ENCODE measurements around the gene TRAPPC5. TPM values are rescaled to one million over a fixed set of nuclear protein-coding genes. Genes with fewer than 3 reads are reported as not detected.
"Not testable (repeated sequence)": the region's sequence is repeated elsewhere in the genome, so short reads cannot be mapped to it uniquely, and the experiment has no call there.

Gene TRAPPC5
- total and polyA plus RNA-seq, 4 experiments from 2014 or later: 60.7 to 153 (median 103) TPM

DNA sequence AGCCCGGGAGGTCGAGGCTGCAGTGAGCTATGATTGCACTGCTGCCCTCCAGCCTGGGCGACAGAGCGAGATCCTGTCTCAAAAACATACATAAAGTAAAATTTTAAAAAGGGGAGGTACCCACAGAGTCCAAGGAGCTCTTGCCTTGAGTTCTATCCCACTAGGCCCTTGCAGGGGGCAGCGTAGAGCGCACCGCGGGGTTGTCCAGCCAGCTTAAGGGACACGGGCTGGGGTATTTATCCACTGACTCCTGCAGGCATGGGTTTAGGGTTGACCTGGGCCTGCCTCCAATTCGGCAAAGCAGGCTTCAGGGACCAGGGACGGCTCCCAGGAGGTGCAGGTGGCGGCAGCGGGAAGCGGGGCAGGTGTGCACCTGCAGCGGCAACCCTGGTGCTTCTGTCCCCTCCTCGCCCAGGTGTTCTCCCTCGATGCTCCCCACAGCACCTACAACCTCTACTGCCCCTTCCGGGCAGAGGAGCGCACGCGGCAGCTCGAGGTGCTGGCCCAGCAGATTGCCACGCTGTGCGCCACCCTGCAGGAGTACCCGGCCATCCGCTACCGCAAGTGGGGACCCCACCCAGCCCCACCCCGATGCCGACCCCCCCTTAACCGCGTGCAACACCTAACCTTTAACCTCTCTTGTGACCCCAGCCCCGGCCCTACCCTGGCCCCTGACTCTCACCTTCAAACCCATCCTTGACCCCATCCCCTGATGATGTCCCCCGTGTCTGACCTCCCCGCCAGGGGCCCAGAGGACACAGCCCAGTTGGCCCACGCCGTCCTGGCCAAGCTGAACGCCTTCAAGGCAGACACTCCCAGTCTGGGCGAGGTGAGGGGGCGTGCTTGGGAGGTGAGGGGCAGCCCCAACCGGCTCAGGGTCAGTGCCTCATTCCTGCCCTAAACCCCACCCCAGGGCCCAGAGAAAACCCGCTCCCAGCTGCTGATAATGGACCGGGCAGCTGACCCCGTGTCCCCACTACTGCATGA, 39.0 kb upstream of the TRAPPC5 start:
- Mint-ChIP-seq H3K36me3 (peaks cover 11 to 15% of the 10 kb centered on the region in 2 donors), H3K4me1 (peaks cover 15 to 30% (median 23%) of the 10 kb centered on the region in 4 donors), H3K9me3 (no peaks in the 10 kb centered on the region), H3K27ac (peak overlapping the region in 1 of 7 donors; percentile 62), H3K27me3 (no peaks in the 10 kb centered on the region), H3K4me3 (no peak overlapping the region)
- Histone ChIP-seq H3K4me3 (ENCODE audit: low read length in 2 of 2) (no peak overlapping the region), H3K27ac (ENCODE audit: low read depth, low read length) (no peak overlapping the region), H3K4me1 (ENCODE audit: insufficient read depth, low read length) (peaks cover 30% of the 10 kb centered on the region), H3K36me3 (ENCODE audit: insufficient read depth, low read length) (peaks cover 25% of the 10 kb centered on the region), H3K9me3 (ENCODE audit: control insufficient read depth in 1 of 2, low read length in 2 of 2) (no peaks in the 10 kb centered on the region), H3K27me3 (ENCODE audit: insufficient read depth, low read length) (no peaks in the 10 kb centered on the region)
- POLR2A ChIA-PET (ENCODE audit: partially characterized antibody): interaction anchor here (1.2 kb wide), 1 partner anchor 8 kb away, joined by 3 read pairs; the partner anchor contains the start of gene PCP2
- DNase-seq: peak in 1 of 5 donors; percentile 29
- CTCF ChIA-PET (ENCODE audit: partially characterized antibody): interaction anchor here (0.6 to 2.0 kb wide), 4 partner anchors 10 to 643 kb away, joined by 3 to 6 read pairs (median 4); partner anchors contain the start of gene TRAPPC5
- intact Hi-C loops (cut with micrococcal nuclease): no loop called here

DNA sequence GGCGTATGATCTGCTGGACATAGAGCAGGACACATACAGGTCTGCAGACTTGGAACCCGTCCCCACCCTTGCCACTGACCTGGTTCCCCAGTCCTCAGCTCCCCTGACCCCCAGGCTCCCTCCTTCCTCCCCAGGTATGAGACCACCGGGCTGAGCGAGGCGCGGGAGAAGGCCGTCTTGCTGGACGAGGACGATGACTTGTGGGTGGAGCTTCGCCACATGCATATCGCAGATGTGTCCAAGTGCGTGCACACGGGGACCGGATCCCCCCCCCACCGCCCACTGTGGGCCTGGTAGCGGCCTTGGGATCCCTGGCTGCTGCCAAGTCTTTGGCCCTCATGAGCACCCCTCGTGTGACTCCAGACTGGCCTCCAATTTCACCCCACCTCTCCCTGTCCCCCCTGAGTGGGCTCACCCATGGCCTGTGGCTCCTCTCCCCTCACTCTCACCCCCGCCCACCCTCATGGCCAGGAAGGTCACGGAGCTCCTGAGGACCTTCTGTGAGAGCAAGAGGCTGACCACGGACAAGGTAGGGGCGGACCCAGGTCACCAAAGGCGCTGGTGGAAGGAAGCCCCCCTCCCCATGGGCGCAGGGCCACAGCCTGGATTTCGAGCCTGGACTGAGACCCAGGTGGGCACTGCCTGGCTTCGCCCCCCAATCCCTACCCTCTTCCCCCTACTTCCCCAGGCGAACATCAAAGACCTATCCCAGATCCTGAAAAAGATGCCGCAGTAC, 38.2 kb upstream of the TRAPPC5 start:
- intact Hi-C loops (cut with micrococcal nuclease): no loop called here
- Histone ChIP-seq H3K27me3 (ENCODE audit: insufficient read depth, low read length) (no peaks in the 10 kb centered on the region), H3K4me1 (ENCODE audit: insufficient read depth, low read length) (peaks cover 25% of the 10 kb centered on the region), H3K27ac (ENCODE audit: low read depth, low read length) (no peak overlapping the region), H3K9me3 (ENCODE audit: control insufficient read depth in 1 of 2, low read length in 2 of 2) (no peaks in the 10 kb centered on the region), H3K36me3 (ENCODE audit: insufficient read depth, low read length) (peaks cover 25% of the 10 kb centered on the region), H3K4me3 (ENCODE audit: low read length in 2 of 2) (no peak overlapping the region)
- Mint-ChIP-seq H3K9me3 (no peaks in the 10 kb centered on the region), H3K27ac (peak overlapping the region in 1 of 7 donors; percentile 48), H3K36me3 (peaks cover 11 to 15% of the 10 kb centered on the region in 2 donors), H3K4me3 (no peak overlapping the region), H3K4me1 (peaks cover 13 to 25% (median 19%) of the 10 kb centered on the region in 4 donors), H3K27me3 (no peaks in the 10 kb centered on the region)
- no peak for DNase-seq
- CTCF ChIA-PET (ENCODE audit: partially characterized antibody): interaction anchor here (1.4 to 2.0 kb wide), 2 partner anchors 9 to 74 kb away, joined by 3 to 6 read pairs; no protein-coding TSS in a partner anchor
- POLR2A ChIA-PET (ENCODE audit: partially characterized antibody): interaction anchor here (1.2 kb wide), 1 partner anchor 9 kb away, joined by 3 read pairs; the partner anchor contains the start of gene PCP2

DNA sequence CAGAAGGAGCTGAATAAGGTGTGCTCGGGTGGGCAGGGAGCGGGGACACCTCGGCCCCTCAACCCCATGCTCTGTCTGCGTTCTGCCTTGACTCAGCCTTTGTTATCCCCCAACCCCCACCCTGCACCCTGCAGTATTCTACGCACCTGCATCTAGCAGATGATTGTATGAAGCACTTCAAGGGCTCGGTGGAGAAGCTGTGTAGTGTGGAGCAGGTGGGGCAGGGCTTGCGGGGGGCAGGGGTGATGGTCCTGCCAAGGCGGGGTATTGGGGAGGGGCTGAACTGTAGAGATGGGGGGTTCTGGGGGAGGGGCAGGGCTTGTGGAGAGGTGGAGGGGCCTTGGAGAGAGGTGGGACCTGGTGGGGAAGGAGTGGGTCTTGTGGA, 37.6 kb upstream of the TRAPPC5 start:
- DNase-seq: no peak
- Mint-ChIP-seq H3K36me3 (peaks cover 15 to 17% of the 10 kb centered on the region in 2 donors), H3K4me3 (no peak overlapping the region), H3K27me3 (no peaks in the 10 kb centered on the region), H3K27ac (peak overlapping the region in 1 of 7 donors; percentile 31), H3K4me1 (peaks cover 13 to 19% (median 17%) of the 10 kb centered on the region in 4 donors), H3K9me3 (no peaks in the 10 kb centered on the region)
- H3K9me3 ChIP-seq (ENCODE audit: control insufficient read depth in 1 of 2, low read length in 2 of 2): no peaks in the 10 kb centered on the region
- CTCF ChIA-PET (ENCODE audit: partially characterized antibody): interaction anchor here (1.4 to 2.0 kb wide), 2 partner anchors 9 to 75 kb away, joined by 3 to 6 read pairs; no protein-coding TSS in a partner anchor
- POLR2A ChIA-PET (ENCODE audit: partially characterized antibody): no interaction called here
- no peaks in the 10 kb centered on the region for H3K27me3 ChIP-seq (ENCODE audit: insufficient read depth, low read length)
- H3K4me3 ChIP-seq (ENCODE audit: low read length in 2 of 2): no peak overlapping the region
- peaks cover 20% of the 10 kb centered on the region for H3K4me1 ChIP-seq (ENCODE audit: insufficient read depth, low read length)
- H3K36me3 ChIP-seq (ENCODE audit: insufficient read depth, low read length): peaks cover 25% of the 10 kb centered on the region
- H3K27ac ChIP-seq (ENCODE audit: low read depth, low read length): no peak overlapping the region
- intact Hi-C loops (cut with micrococcal nuclease): no loop called here

DNA sequence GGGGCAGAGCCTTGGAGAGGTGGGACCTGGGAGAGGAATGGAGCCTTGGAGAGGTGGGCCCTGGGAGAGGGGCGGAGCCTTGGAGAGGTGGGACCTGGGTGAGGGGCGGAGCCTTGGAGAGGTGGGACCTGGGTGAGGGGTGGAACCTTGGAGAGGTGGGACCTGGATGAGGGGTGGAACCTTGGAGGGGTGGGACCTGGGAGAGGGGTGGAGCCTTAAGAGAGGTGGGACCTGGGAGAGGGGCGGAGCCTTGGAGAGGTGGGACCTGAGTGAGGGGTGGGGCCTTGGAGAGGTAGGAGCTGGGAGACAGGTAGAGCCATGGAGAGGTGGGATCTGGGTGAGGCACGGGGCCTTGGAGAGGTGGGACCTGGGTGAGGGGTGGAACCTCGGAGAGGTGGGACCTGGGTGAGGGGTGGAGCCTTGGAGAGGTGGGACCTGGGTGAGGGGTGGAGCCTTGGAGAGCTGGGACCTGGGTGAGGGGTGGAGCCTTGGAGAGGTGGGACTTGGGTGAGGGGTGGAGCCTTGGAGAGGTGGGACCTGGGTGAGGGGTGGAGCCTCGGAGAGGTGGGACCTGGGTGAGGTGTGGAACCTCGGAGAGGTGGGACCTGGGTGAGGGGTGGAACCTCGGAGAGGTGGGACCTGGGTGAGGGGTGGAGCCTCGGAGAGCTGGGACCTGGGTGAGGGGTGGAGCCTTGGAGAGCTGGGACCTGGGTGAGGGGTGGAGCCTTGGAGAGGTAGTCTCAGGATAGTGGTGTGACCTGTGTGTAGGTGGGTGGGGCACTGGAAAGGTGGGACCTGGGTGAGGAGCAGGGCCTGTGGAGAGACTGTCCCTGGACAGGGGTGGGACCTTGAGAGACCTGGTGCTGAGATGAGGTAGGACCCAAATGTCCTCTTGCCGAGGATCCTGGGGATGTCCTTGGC, 36.7 kb upstream of the TRAPPC5 start:
- H3K4me1 Mint-ChIP-seq: peaks cover 10 to 15% (median 13%) of the 10 kb centered on the region in 4 donors
- Histone ChIP-seq H3K4me1 (ENCODE audit: insufficient read depth, low read length) (peaks cover 11% of the 10 kb centered on the region), H3K36me3 (ENCODE audit: insufficient read depth, low read length) (peaks cover 25% of the 10 kb centered on the region)
- H3K27ac Mint-ChIP-seq: peak overlapping the region in 1 of 7 donors; percentile 56
- H3K4me3 ChIP-seq (ENCODE audit: low read length in 2 of 2); H3K27me3 ChIP-seq (ENCODE audit: insufficient read depth, low read length); H3K27me3 Mint-ChIP-seq; H3K27ac ChIP-seq (ENCODE audit: low read depth, low read length); H3K9me3 Mint-ChIP-seq; CTCF ChIA-PET (ENCODE audit: partially characterized antibody); H3K9me3 ChIP-seq (ENCODE audit: control insufficient read depth in 1 of 2, low read length in 2 of 2); H3K4me3 Mint-ChIP-seq; intact Hi-C loops (cut with micrococcal nuclease): not testable (repeated sequence)
- peaks cover 15 to 17% of the 10 kb centered on the region in 2 donors for H3K36me3 Mint-ChIP-seq
- POLR2A ChIA-PET (ENCODE audit: partially characterized antibody): interaction anchor here (1.3 to 1.5 kb wide), 3 partner anchors 9 to 14 kb away, joined by 3 to 4 read pairs (median 4); partner anchors contain the start of genes PET100 and XAB2
- peak in 2 of 5 donors; percentile 23 to 42 for DNase-seq

DNA sequence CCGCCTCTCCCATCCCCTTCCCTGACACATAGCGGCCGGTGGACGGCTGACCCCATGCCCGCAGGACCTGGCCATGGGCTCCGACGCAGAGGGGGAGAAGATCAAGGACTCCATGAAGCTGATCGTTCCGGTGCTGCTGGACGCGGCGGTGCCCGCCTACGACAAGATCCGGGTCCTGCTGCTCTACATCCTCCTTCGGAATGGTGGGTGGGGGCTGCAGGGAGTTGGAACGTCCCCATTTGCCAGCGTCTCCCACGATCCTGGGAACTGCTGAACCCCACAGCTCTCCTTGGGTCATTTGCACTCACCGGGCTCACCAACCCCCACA, 36.1 kb upstream of the TRAPPC5 start:
- CTCF ChIA-PET (ENCODE audit: partially characterized antibody): no interaction called here
- no peak overlapping the region for H3K4me3 ChIP-seq (ENCODE audit: low read length in 2 of 2)
- no peaks in the 10 kb centered on the region for H3K9me3 ChIP-seq (ENCODE audit: control insufficient read depth in 1 of 2, low read length in 2 of 2)
- POLR2A ChIA-PET (ENCODE audit: partially characterized antibody): interaction anchor here (1.3 to 1.5 kb wide), 3 partner anchors 9 to 15 kb away, joined by 3 to 4 read pairs (median 4); partner anchors contain the start of genes PET100 and XAB2
- H3K27me3 ChIP-seq (ENCODE audit: insufficient read depth, low read length): no peaks in the 10 kb centered on the region
- Mint-ChIP-seq H3K4me3 (no peak overlapping the region), H3K27me3 (no peaks in the 10 kb centered on the region), H3K9me3 (no peaks in the 10 kb centered on the region), H3K27ac (no peak overlapping the region), H3K4me1 (peaks cover 6 to 12% (median 8%) of the 10 kb centered on the region in 4 donors), H3K36me3 (peaks cover 14 to 16% of the 10 kb centered on the region in 2 donors)
- intact Hi-C loops (cut with micrococcal nuclease): no loop called here
- peaks cover 25% of the 10 kb centered on the region for H3K36me3 ChIP-seq (ENCODE audit: insufficient read depth, low read length)
- H3K27ac ChIP-seq (ENCODE audit: low read depth, low read length): no peak overlapping the region
- DNase-seq: no peak
- H3K4me1 ChIP-seq (ENCODE audit: insufficient read depth, low read length): peaks cover 5% of the 10 kb centered on the region

DNA sequence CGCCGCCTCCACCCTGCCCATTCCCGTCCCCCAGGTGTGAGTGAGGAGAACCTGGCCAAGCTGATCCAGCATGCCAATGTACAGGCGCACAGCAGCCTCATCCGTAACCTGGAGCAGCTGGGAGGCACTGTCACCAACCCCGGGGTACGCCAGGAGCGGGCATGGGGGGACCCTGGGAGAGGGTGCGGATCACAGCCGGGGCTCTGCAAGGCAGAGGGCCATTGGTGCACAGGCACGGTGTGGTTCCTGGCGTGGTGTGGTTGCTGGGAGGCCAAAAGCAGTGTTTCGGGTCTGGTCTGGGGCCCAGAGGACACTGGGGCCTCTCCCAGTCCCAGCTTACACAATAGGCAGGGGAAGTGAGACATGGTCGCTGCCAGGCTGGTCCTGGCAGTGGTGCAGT, 35.5 kb upstream of the TRAPPC5 start:
- CTCF ChIA-PET (ENCODE audit: partially characterized antibody): no interaction called here
- Mint-ChIP-seq H3K27me3 (no peaks in the 10 kb centered on the region), H3K4me3 (no peak overlapping the region), H3K36me3 (peaks cover 8 to 10% of the 10 kb centered on the region in 2 donors), H3K9me3 (no peaks in the 10 kb centered on the region), H3K4me1 (peaks cover 0 to 5% (median 2%) of the 10 kb centered on the region in 4 donors), H3K27ac (no peak overlapping the region)
- Histone ChIP-seq H3K4me1 (ENCODE audit: insufficient read depth, low read length) (no peaks in the 10 kb centered on the region), H3K9me3 (ENCODE audit: control insufficient read depth in 1 of 2, low read length in 2 of 2) (no peaks in the 10 kb centered on the region), H3K27me3 (ENCODE audit: insufficient read depth, low read length) (no peaks in the 10 kb centered on the region), H3K36me3 (ENCODE audit: insufficient read depth, low read length) (peaks cover 25% of the 10 kb centered on the region), H3K27ac (ENCODE audit: low read depth, low read length) (no peak overlapping the region), H3K4me3 (ENCODE audit: low read length in 2 of 2) (no peak overlapping the region)
- DNase-seq: no peak
- POLR2A ChIA-PET (ENCODE audit: partially characterized antibody): interaction anchor here (1.3 to 1.5 kb wide), 3 partner anchors 8 to 16 kb away, joined by 3 to 4 read pairs (median 4); partner anchors contain the start of genes PET100 and XAB2
- intact Hi-C loops (cut with micrococcal nuclease): no loop called here

Data from CD4-positive, alpha-beta memory T cell (primary cell).